HEK293 (cell line): ENCODE measurements around the gene FCGBP.

Experiments
- CTCF ChIP-seq: fragments of 450-650 bp; formaldehyde crosslinking; IDR thresholded peaks from 2 replicates; pipeline ENCODE4 v1.5.1; 2016; ENCODE audit warnings: missing biosample characterization, missing genetic modification characterization
- PRDM6 ChIP-seq: fragments of 450-650 bp; formaldehyde crosslinking; IDR thresholded peaks from 2 replicates; pipeline ENCODE4 v1.5.1; 2017; ENCODE audit warnings: missing biosample characterization, missing genetic modification characterization
- TCF7L2 ChIP-seq: IDR thresholded peaks from 2 replicates; pipeline ENCODE4 v1.6.1; 2011; ENCODE audit warnings: low read depth, mild to moderate bottlenecking, inconsistent platforms, low read length, moderate library complexity, borderline replicate concordance
- ZNF555 ChIP-seq: fragments of 450-650 bp; formaldehyde crosslinking; conservative IDR thresholded peaks from 2 replicates; pipeline ENCODE4 v1.5.1; 2017; ENCODE audit warnings: missing biosample characterization, mild to moderate bottlenecking, missing genetic modification characterization, inconsistent platforms

GRCh38 chr19:39915101-39915847 is 19.2 kb downstream of the FCGBP start:
- TF ChIP-seq PRDM6 (tag by site-specific recombination) (no peak), ZNF555 (tag by site-specific recombination) (no peak), TCF7L2 (no peak), CTCF (tag by site-specific recombination) (no peak)
